ENCODE data around the gene CCDC120.
A peak's percentile ranks its signal among the peaks of the same experiment; 100 is the strongest.

CCDC120 gene

GRCh38 chrX:49096419-49096818 is 37.6 kb downstream of the CCDC120 start:
- no peak overlapping the region for H3K4me3 ChIP-seq (ENCODE audit: low read length)
- no peaks in the 10 kb centered on the region for H3K4me1 ChIP-seq (ENCODE audit: control insufficient read depth, insufficient read depth, low read length)
- no peak overlapping the region for H3K9ac ChIP-seq (ENCODE audit: low read length)
- no peak overlapping the region for H3K27ac ChIP-seq (ENCODE audit: low read depth, low read length)
- no peaks in the 10 kb centered on the region for H3K27me3 ChIP-seq (ENCODE audit: control insufficient read depth, insufficient read depth, low read length)
- H3K36me3 ChIP-seq (ENCODE audit: control insufficient read depth, insufficient read depth, low read length), result no peaks in the 10 kb centered on the region

GRCh38 chrX:49100704-49101628 is 42.2 kb downstream of the CCDC120 start:
- Histone ChIP-seq H3K27me3 (ENCODE audit: control insufficient read depth, insufficient read depth, low read length) (no peaks in the 10 kb centered on the region), H3K4me1 (ENCODE audit: control insufficient read depth, insufficient read depth, low read length) (no peaks in the 10 kb centered on the region), H3K4me3 (ENCODE audit: low read length) (peak overlapping the region; percentile 77), H3K36me3 (ENCODE audit: control insufficient read depth, insufficient read depth, low read length) (no peaks in the 10 kb centered on the region), H3K9ac (ENCODE audit: low read length) (peak overlapping the region; percentile 45), H3K27ac (ENCODE audit: low read depth, low read length) (peak overlapping the region; percentile 62)

- no peaks in the 10 kb centered on the region for H3K27me3 ChIP-seq (ENCODE audit: control insufficient read depth, insufficient read depth, low read length)
- no peak overlapping the region for H3K27ac ChIP-seq (ENCODE audit: low read depth, low read length)
- peak overlapping the region; percentile 71 for H3K4me3 ChIP-seq (ENCODE audit: low read length)
- H3K9ac ChIP-seq (ENCODE audit: low read length), result no peak overlapping the region
- H3K4me1 ChIP-seq (ENCODE audit: control insufficient read depth, insufficient read depth, low read length), result no peaks in the 10 kb centered on the region
- H3K36me3 ChIP-seq (ENCODE audit: control insufficient read depth, insufficient read depth, low read length), result no peaks in the 10 kb centered on the region
Observed at GRCh38 chrX:49101629-49101984, 42.8 kb downstream of the CCDC120 start.

DNA sequence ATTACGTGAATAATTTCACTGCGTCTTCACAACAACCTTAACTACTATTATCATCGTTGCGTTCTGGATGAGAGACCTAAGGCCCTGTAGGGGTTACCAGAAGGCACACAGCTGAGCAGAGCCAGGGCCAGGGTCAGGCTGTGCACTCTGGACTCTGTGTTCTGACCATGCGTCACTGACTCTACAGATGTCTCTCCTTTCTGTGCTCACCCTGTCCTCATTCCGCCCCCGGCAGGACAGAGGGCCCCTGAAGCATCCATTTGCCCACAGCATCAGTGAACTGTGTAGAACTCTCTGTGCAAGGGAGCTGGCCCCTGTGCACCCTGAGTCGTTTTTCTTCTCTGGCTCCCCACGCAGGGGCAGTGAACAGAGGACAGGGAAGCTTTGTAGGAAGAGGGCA is 43.4 kb downstream of the CCDC120 start:
- Histone ChIP-seq H3K4me1 (ENCODE audit: control insufficient read depth, insufficient read depth, low read length) (no peaks in the 10 kb centered on the region), H3K4me3 (ENCODE audit: low read length) (no peak overlapping the region), H3K27ac (ENCODE audit: low read depth, low read length) (no peak overlapping the region), H3K36me3 (ENCODE audit: control insufficient read depth, insufficient read depth, low read length) (no peaks in the 10 kb centered on the region), H3K9ac (ENCODE audit: low read length) (no peak overlapping the region), H3K27me3 (ENCODE audit: control insufficient read depth, insufficient read depth, low read length) (no peaks in the 10 kb centered on the region)

DNA sequence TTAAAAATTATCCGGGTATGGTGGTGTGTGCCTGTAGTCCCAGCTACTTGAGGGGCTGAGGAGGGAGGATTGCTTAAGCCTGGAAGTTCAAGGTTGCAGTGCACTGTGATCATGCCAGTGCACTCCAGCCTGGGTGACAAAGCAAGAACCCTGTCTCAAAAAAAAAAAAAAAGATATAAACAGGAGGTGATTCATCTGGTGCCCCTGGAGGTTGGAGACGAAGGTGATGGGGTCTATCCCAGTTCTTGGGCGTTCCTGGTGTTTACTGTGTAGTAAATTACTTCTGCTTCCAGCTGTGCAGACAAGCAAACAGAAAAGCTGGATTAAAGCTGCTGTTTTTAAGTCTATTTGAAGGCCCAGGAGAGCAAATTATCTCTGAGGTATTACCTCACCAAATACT is 44.8 kb downstream of the CCDC120 start:
- no peaks in the 10 kb centered on the region for H3K36me3 ChIP-seq (ENCODE audit: control insufficient read depth, insufficient read depth, low read length)
- no peaks in the 10 kb centered on the region for H3K4me1 ChIP-seq (ENCODE audit: control insufficient read depth, insufficient read depth, low read length)
- H3K27ac ChIP-seq (ENCODE audit: low read depth, low read length), result no peak overlapping the region

DNA sequence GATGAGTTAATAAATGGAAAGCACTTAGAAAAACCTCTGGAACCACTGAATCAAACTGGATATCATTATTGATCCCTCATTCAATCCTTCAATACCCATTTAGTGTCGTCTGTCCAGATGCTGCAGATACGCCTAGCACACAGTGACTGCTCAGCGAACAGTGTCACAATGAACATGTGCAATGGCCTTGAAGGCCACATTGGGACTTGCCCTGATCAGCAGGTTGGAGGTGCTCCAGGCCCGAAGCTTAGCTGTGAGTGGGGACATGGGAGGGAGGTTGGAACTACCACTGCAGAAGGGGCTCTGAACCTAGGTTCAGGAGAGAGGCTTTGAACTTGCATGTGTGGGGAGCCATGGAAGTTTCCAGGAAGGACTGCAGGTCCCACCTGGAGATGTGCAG is 47.5 kb downstream of the CCDC120 start:
- H3K9ac ChIP-seq (ENCODE audit: low read length), result no peak overlapping the region
- no peaks in the 10 kb centered on the region for H3K4me1 ChIP-seq (ENCODE audit: control insufficient read depth, insufficient read depth, low read length)
- no peaks in the 10 kb centered on the region for H3K36me3 ChIP-seq (ENCODE audit: control insufficient read depth, insufficient read depth, low read length)
- H3K27ac ChIP-seq (ENCODE audit: low read depth, low read length), result no peak overlapping the region
- no peaks in the 10 kb centered on the region for H3K27me3 ChIP-seq (ENCODE audit: control insufficient read depth, insufficient read depth, low read length)
- no peak overlapping the region for H3K4me3 ChIP-seq (ENCODE audit: low read length)

More for the DNA sequence above, 44.8 kb downstream of the CCDC120 start:
- Histone ChIP-seq H3K27me3 (ENCODE audit: control insufficient read depth, insufficient read depth, low read length) (no peaks in the 10 kb centered on the region), H3K4me3 (ENCODE audit: low read length) (no peak overlapping the region), H3K9ac (ENCODE audit: low read length) (no peak overlapping the region)

- Histone ChIP-seq H3K27me3 (ENCODE audit: control insufficient read depth, insufficient read depth, low read length) (no peaks in the 10 kb centered on the region), H3K4me1 (ENCODE audit: control insufficient read depth, insufficient read depth, low read length) (no peaks in the 10 kb centered on the region), H3K9ac (ENCODE audit: low read length) (no peak overlapping the region), H3K27ac (ENCODE audit: low read depth, low read length) (no peak overlapping the region), H3K4me3 (ENCODE audit: low read length) (no peak overlapping the region), H3K36me3 (ENCODE audit: control insufficient read depth, insufficient read depth, low read length) (no peaks in the 10 kb centered on the region)
Observed at GRCh38 chrX:49106930-49107329, 48.1 kb downstream of the CCDC120 start.

DNA sequence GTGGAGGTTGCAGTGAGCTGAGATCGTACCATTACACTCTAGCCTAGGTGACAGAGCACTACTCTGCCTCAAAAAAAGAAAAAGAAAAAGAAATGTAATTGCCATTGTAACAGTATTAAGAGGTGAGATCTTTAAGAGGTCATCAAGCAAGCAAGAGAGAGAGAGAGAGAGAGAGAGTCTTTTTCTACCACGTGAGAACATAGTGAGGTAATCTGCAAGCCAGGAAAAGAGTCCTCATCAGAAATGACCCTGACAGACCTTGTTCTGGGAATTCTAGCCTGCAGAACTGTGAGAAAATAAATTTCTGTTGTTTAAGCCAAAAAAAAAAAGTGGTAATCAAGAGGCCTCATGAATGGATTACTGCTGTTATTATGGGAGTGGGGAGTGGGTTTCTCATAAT is 49.8 kb downstream of the CCDC120 start:
- Histone ChIP-seq H3K9ac (ENCODE audit: low read length) (no peak overlapping the region), H3K27ac (ENCODE audit: low read depth, low read length) (no peak overlapping the region), H3K27me3 (ENCODE audit: control insufficient read depth, insufficient read depth, low read length) (no peaks in the 10 kb centered on the region), H3K4me1 (ENCODE audit: control insufficient read depth, insufficient read depth, low read length) (no peaks in the 10 kb centered on the region), H3K36me3 (ENCODE audit: control insufficient read depth, insufficient read depth, low read length) (peaks cover 4% of the 10 kb centered on the region), H3K4me3 (ENCODE audit: low read length) (no peak overlapping the region)

GRCh38 chrX:49110417-49110816 is 51.6 kb downstream of the CCDC120 start:
- Histone ChIP-seq H3K9ac (ENCODE audit: low read length) (no peak overlapping the region), H3K27me3 (ENCODE audit: control insufficient read depth, insufficient read depth, low read length) (no peaks in the 10 kb centered on the region), H3K27ac (ENCODE audit: low read depth, low read length) (no peak overlapping the region), H3K36me3 (ENCODE audit: control insufficient read depth, insufficient read depth, low read length) (peaks cover 6% of the 10 kb centered on the region), H3K4me1 (ENCODE audit: control insufficient read depth, insufficient read depth, low read length) (no peaks in the 10 kb centered on the region), H3K4me3 (ENCODE audit: low read length) (no peak overlapping the region)

GRCh38 chrX:49111791-49112190 is 53.0 kb downstream of the CCDC120 start:
- no peak overlapping the region for H3K4me3 ChIP-seq (ENCODE audit: low read length)
- no peaks in the 10 kb centered on the region for H3K4me1 ChIP-seq (ENCODE audit: control insufficient read depth, insufficient read depth, low read length)
- peaks cover 2% of the 10 kb centered on the region for H3K27me3 ChIP-seq (ENCODE audit: control insufficient read depth, insufficient read depth, low read length)
- peaks cover 14% of the 10 kb centered on the region for H3K36me3 ChIP-seq (ENCODE audit: control insufficient read depth, insufficient read depth, low read length)
- no peak overlapping the region for H3K9ac ChIP-seq (ENCODE audit: low read length)
- no peak overlapping the region for H3K27ac ChIP-seq (ENCODE audit: low read depth, low read length)

DNA sequence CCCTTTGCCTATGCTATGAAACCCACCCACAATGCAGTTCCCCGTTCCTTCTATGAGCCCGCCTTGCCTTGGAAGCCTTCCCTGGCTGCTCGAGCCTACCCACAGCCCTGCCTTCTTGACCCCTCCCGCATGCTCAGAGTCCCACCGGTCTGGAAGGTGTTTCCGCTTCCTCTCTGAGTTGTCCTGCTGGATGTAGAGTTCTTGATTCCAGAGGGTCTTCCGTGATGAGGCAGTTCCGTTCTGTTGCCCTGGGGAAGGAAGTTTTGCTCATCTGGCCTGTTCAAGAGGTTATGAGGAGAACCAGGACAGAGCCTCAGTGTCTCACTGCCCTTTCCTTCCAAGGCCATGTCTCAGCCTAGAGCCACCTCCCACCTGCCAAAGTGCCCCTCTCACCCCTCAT is 57.3 kb downstream of the CCDC120 start:
- Histone ChIP-seq H3K27ac (ENCODE audit: low read depth, low read length) (no peak overlapping the region), H3K9ac (ENCODE audit: low read length) (no peak overlapping the region), H3K4me1 (ENCODE audit: control insufficient read depth, insufficient read depth, low read length) (no peaks in the 10 kb centered on the region), H3K27me3 (ENCODE audit: control insufficient read depth, insufficient read depth, low read length) (peaks cover 2% of the 10 kb centered on the region), H3K36me3 (ENCODE audit: control insufficient read depth, insufficient read depth, low read length) (peaks cover 22% of the 10 kb centered on the region), H3K4me3 (ENCODE audit: low read length) (no peak overlapping the region)

- no peak overlapping the region for H3K4me3 ChIP-seq (ENCODE audit: low read length)
- H3K27me3 ChIP-seq (ENCODE audit: control insufficient read depth, insufficient read depth, low read length), result peaks cover 2% of the 10 kb centered on the region
- peaks cover 22% of the 10 kb centered on the region for H3K36me3 ChIP-seq (ENCODE audit: control insufficient read depth, insufficient read depth, low read length)
- no peak overlapping the region for H3K27ac ChIP-seq (ENCODE audit: low read depth, low read length)
- H3K9ac ChIP-seq (ENCODE audit: low read length), result no peak overlapping the region
- no peaks in the 10 kb centered on the region for H3K4me1 ChIP-seq (ENCODE audit: control insufficient read depth, insufficient read depth, low read length)
Observed at GRCh38 chrX:49116716-49117115, 57.9 kb downstream of the CCDC120 start.

DNA sequence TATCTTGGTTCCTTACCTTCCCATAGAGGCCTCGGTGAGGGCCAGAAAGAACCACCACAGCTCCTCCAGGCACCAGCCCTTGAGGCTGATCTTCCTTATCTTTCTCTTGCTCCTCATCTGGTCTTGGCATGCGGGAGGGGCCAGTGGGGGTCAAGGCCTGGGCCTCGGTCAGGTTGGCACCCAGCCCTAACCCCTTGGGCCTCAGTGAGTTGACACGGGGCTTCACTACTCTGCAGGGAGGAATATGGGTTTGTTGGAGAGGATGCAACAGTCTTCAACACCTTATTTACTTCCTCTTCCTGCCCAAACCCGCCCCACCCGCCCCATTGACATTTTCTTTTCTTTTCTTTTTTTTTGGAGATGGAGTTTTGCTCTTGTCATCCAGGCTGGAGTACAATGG is 58.8 kb downstream of the CCDC120 start:
- H3K9ac ChIP-seq (ENCODE audit: low read length), result no peak overlapping the region
- H3K4me1 ChIP-seq (ENCODE audit: control insufficient read depth, insufficient read depth, low read length), result no peaks in the 10 kb centered on the region
- peaks cover 2% of the 10 kb centered on the region for H3K27me3 ChIP-seq (ENCODE audit: control insufficient read depth, insufficient read depth, low read length)
- H3K27ac ChIP-seq (ENCODE audit: low read depth, low read length), result no peak overlapping the region
- H3K36me3 ChIP-seq (ENCODE audit: control insufficient read depth, insufficient read depth, low read length), result peaks cover 22% of the 10 kb centered on the region
- no peak overlapping the region for H3K4me3 ChIP-seq (ENCODE audit: low read length)

All from rectal smooth muscle tissue (tissue), 1 donor.